ENCODE measurements around the gene NME8. TPM values are rescaled to one million over a fixed set of nuclear protein-coding genes. Genes with fewer than 3 reads are reported as not detected.

NME8 gene
- total and polyA plus RNA-seq, 2 donors (not counting 3 experiments of a cell fraction or from before 2014, with no cell fraction given) = not detected

DNA sequence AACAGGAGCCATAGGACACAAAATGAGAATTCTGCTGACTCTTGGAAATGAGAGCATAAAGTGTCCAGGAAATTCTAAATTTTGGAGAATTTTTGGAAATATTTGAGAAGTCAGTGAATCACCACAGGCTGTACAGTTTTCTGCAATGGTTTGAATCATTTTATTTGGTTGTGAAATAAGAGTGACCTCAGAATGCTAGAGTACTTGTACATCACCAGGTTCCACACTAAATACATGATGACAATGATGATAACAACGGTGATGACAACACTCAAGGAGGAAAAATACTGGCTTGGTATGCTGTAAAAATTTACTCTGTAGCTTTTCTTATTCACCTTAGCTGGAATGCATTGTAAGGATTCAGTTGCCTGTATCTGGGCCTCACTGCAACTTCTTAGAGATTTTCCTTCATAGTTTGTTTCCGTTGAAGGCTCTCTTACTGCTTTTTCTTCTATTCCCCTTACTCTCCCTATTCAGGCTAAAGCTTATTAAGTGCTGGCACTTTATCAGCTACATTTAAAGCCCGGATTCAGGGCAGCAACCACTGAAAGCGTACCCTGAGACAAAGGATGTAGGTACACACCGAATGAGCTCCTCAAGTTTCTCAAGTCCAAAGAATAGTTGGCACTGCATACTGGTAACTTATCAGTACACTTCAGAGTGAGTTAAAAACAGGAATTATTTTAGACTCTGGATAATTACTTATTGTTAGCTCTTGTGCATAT lies 30.2 kb upstream of the NME8 start:
- Histone ChIP-seq H3K4me1 (ENCODE audit: control insufficient read depth, extremely low read depth, insufficient read depth, low read length) (no peaks in the 10 kb centered on the region), H3K9ac (replicated peaks; ENCODE audit: extremely low read depth, insufficient read depth, low read length) (no peak overlapping the region), H3K4me3 (replicated peaks in 1 of 3; ENCODE audit: insufficient read depth in 1 of 3, low read depth in 1 of 3, low read length in 3 of 3) (no peak overlapping the region), H3K79me2 (ENCODE audit: control insufficient read depth, insufficient read depth, low read length) (no peaks in the 10 kb centered on the region), H4K20me1 (replicated peaks; ENCODE audit: control insufficient read depth, extremely low read depth, insufficient read depth, low read length) (no peaks in the 10 kb centered on the region), H3K4me2 (ENCODE audit: insufficient read depth, low read length) (no peak overlapping the region), H3K36me3 (ENCODE audit: control insufficient read depth in 2 of 2, extremely low read depth in 1 of 2, insufficient read depth in 2 of 2, low read length in 2 of 2) (no peaks in the 10 kb centered on the region), H2AFZ (ENCODE audit: low read depth, low read length) (no peak overlapping the region), H3K9me3 (replicated peaks; ENCODE audit: control insufficient read depth, insufficient read depth, low read length) (no peaks in the 10 kb centered on the region), H3K9me1 (replicated peaks; ENCODE audit: control insufficient read depth, extremely low read depth, insufficient read depth, low read length) (no peaks in the 10 kb centered on the region), H3K27me3 (ENCODE audit: control insufficient read depth in 2 of 2, insufficient read depth in 2 of 2, low read length in 2 of 2) (peaks cover 0 to 3% of the 10 kb centered on the region in 2 experiments), H3K27ac (ENCODE audit: insufficient read depth, low read depth, low read length) (no peak overlapping the region)
- TF ChIP-seq, protein P1, sequence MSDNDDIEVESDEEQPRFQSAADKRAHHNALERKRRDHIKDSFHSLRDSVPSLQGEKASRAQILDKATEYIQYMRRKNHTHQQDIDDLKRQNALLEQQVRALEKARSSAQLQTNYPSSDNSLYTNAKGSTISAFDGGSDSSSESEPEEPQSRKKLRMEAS (IDR thresholded peaks at IDR 0.05; ENCODE audit: insufficient read depth, insufficient read length) = no peak
- no peak for TF ChIP-seq POLR2AphosphoS5 (IDR thresholded peaks at IDR 0.05; ENCODE audit: insufficient read depth, low read depth, low read length)
- TF ChIP-seq EZH2 (IDR thresholded peaks at IDR 0.05; ENCODE audit: borderline replicate concordance, low read depth, low read length, severe bottlenecking) = no peak
- TF ChIP-seq, protein P2, sequence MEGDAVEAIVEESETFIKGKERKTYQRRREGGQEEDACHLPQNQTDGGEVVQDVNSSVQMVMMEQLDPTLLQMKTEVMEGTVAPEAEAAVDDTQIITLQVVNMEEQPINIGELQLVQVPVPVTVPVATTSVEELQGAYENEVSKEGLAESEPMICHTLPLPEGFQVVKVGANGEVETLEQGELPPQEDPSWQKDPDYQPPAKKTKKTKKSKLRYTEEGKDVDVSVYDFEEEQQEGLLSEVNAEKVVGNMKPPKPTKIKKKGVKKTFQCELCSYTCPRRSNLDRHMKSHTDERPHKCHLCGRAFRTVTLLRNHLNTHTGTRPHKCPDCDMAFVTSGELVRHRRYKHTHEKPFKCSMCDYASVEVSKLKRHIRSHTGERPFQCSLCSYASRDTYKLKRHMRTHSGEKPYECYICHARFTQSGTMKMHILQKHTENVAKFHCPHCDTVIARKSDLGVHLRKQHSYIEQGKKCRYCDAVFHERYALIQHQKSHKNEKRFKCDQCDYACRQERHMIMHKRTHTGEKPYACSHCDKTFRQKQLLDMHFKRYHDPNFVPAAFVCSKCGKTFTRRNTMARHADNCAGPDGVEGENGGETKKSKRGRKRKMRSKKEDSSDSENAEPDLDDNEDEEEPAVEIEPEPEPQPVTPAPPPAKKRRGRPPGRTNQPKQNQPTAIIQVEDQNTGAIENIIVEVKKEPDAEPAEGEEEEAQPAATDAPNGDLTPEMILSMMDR (IDR thresholded peaks at IDR 0.05; ENCODE audit: extremely low read depth in 1 of 2, insufficient read depth in 1 of 2, low read depth in 1 of 2, low read length in 2 of 2) = no peak
- no peak for TF ChIP-seq JUN (IDR thresholded peaks at IDR 0.05; ENCODE audit: borderline replicate concordance, insufficient read depth, insufficient read length, low read depth)
- no peak for TF ChIP-seq GATA2 (IDR thresholded peaks at IDR 0.05; ENCODE audit: insufficient read depth, insufficient read length, low read depth, low read length)
- no peak for TF ChIP-seq FOS (IDR thresholded peaks at IDR 0.05; ENCODE audit: borderline replicate concordance, insufficient read depth, low read length)
- no peak for TF ChIP-seq POLR2A (IDR thresholded peaks at IDR 0.05; ENCODE audit: low read depth, low read length)
- ChIA-PET POLR2A (no interaction called here), CTCF (interaction anchor here (2.1 kb wide), 1 partner anchor 16 kb away, joined by 6 read pairs; no protein-coding TSS in a partner anchor)
- intact Hi-C loops (cut with micrococcal nuclease) = no loop called here
- FAIRE-seq (no peak), DNase-seq (ENCODE audit: low read depth, low spot score) (no peak)
- dilution Hi-C loops (cut with MboI; ENCODE audit: extremely low pct_ligation_motif_present, low sequenced_read_pairs) = no loop called here
- no TSS peak for BruUV-seq (replicated peaks)

All from endothelial cell of umbilical vein (primary cell).